Measurements from ENCODE around the gene RBM14.
"Not testable (repeated sequence)": the region's sequence is repeated elsewhere in the genome, so short reads cannot be mapped to it uniquely, and the experiment has no call there.

RBM14 gene

DNA sequence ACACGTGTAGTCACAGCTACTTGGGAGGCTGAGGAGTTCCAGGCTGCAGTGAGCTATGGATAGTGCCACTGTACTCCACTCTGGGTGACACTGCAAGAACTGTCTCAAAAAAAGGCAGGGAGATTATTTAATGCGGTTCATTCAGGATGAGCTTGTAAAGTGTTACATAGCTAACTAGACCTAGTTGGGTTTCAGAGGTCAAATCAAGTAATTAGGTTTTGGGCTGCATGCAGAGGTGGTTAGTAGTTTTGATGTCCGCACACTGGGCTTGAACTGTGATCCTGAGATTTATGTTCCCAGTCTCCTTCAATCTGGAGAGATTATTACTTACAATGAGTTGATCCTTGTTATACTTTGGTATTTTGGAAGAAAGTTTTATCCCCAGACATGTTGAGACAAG lies 20.0 kb downstream of the RBM14 start:
- H3K4me3 ChIP-seq (ENCODE audit: control insufficient read depth, low read depth, low read length) = no peak overlapping the region
- TF ChIP-seq, protein P1, sequence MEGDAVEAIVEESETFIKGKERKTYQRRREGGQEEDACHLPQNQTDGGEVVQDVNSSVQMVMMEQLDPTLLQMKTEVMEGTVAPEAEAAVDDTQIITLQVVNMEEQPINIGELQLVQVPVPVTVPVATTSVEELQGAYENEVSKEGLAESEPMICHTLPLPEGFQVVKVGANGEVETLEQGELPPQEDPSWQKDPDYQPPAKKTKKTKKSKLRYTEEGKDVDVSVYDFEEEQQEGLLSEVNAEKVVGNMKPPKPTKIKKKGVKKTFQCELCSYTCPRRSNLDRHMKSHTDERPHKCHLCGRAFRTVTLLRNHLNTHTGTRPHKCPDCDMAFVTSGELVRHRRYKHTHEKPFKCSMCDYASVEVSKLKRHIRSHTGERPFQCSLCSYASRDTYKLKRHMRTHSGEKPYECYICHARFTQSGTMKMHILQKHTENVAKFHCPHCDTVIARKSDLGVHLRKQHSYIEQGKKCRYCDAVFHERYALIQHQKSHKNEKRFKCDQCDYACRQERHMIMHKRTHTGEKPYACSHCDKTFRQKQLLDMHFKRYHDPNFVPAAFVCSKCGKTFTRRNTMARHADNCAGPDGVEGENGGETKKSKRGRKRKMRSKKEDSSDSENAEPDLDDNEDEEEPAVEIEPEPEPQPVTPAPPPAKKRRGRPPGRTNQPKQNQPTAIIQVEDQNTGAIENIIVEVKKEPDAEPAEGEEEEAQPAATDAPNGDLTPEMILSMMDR (conservative IDR thresholded peaks at IDR 0.05; ENCODE audit: control insufficient read depth, insufficient read depth, low read depth, low read length) = no peak
- DNase-seq (ENCODE audit: low read depth) = no peak

DNA sequence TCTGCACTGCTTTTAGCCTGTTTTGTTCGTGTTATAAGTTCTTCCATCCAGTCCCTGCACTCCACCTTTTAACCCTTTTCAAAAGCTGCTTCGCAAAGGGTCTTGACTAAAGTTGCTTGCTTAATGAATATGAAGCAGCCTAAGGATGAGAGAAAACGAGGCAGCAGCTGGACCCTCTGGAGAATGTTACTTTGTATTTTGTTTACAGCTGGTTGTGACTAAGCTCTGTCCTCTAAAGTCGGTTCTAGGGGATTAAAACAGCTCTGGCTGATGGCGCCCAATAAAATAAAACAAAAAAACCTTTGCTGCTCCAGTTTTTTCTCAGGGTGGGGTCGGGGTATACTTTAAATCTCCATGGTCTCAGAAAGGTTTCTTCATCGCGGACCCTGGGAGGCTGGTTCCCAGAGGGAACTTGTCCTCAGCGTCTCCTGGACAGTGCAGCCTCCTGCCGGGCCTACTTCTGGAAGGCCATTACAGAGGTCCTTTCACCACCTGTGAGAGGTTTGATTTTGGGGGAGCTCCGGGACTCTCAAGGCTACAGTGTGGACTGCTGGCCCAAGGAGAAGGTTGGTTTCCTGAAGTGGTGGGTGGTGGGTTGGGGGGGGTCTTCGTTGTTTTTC lies 21.2 kb downstream of the RBM14 start:
- DNase-seq (ENCODE audit: low read depth) = no peak
- peak overlapping the region; percentile 39 for H3K4me3 ChIP-seq (ENCODE audit: control insufficient read depth, low read depth, low read length)
- TF ChIP-seq, protein P1 (conservative IDR thresholded peaks at IDR 0.05; ENCODE audit: control insufficient read depth, insufficient read depth, low read depth, low read length) = no peak

DNA sequence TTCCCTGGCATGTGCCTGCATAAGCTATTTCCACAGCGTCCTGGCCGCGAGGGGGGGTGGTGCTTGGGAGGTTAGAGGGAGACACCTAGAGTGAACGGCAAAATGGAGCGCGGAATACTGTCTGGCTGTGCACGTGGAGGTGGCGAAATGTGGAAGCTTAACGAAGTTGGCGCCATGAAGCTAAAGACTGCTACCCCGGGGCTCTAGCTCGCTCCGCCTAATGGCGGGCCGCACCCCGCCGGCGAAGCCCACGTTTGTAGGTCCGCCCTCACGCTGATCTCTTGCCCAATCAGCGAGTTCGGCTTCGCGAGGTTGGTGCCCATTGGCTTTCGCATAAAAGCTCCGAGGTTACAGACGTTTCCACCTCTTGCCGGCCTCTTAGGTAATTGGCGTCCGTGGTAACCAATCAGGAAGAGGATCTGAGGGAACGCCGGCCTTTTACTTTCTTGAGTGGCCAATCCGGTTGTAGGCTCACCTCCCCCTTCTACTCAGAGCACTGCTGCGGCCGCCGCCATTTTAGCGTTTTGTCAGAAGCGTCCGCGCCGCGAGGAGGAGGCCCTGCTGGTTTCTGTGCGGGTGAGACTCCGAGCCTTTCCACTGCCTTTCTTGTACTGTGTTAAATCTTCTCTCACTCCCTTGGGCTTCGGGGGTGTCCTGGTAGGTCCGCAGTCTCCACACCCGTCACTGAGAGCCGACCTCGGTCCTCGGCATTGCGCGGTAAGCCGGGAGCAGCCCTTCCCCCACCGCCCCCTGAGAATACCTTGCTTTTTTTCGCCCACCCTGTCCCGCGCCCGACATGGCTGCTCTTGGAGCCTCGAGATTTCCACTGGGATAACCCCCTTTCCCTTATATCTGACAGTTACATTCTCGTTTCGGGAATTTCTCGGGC lies 22.0 kb downstream of the RBM14 start, which contains the start of gene RBM4:
Gene RBM4, plus strand, starts transcription at position 527 of the 889 bp plus-strand sequence. CDS start 1,009 bp downstream, outside the sequence.
- peak within 1 kb of the TSS; percentile 85 for H3K4me3 ChIP-seq (ENCODE audit: control insufficient read depth, low read depth, low read length)
- TF ChIP-seq, protein P1 (conservative IDR thresholded peaks at IDR 0.05; ENCODE audit: control insufficient read depth, insufficient read depth, low read depth, low read length) = no peak
- DNase-seq (ENCODE audit: low read depth) = peak; percentile 100

DNA sequence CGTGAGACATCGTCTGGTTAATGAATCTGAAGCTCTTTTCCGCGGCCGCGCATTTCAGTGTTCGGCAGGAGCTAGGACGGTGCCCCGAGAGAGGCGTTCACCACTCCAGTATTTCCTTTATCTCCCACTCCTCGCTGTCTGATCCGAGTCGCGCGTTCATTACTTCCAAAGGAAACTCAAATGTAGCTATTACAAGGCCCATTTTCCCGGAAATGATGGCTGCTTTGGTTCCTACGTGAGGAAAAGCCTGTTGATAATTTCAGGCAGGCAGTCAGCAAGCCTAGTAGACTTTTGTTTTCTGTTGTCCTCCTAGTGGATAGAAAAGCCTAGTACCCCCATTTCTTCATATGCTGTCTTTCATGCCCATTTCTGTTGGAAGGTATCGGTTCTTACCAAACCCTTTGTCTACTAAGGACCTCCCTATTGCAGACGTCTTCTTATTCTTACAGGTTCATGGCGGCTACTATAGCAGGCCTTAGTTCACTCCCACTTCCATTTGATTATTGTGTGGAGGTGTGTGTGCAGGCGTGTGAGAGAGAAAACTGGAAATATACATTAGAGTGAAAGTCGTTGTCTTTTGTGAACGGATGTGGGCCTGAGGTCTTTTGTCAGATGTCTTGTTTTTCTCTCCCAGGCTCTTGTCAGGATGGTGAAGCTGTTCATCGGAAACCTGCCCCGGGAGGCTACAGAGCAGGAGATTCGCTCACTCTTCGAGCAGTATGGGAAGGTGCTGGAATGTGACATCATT lies 22.8 kb downstream of the RBM14 start:
- peak overlapping the region; percentile 85 for H3K4me3 ChIP-seq (ENCODE audit: control insufficient read depth, low read depth, low read length)
- TF ChIP-seq, protein P1 (conservative IDR thresholded peaks at IDR 0.05; ENCODE audit: control insufficient read depth, insufficient read depth, low read depth, low read length) = peak; percentile 13
- peak; percentile 43 for DNase-seq (ENCODE audit: low read depth)

DNA sequence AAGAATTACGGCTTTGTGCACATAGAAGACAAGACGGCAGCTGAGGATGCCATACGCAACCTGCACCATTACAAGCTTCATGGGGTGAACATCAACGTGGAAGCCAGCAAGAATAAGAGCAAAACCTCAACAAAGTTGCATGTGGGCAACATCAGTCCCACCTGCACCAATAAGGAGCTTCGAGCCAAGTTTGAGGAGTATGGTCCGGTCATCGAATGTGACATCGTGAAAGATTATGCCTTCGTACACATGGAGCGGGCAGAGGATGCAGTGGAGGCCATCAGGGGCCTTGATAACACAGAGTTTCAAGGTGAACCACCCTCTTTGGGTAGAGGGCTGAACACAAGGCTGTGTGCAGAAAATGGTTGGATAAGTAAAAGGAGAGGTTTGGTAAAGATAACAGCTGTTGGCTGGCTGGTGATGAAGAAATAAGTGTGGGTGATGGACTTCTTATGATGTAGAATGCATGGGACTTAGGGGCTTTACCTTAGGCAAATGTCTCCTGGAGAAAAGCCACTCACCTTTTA lies 23.4 kb downstream of the RBM14 start:
- DNase-seq (ENCODE audit: low read depth) = not testable (repeated sequence)
- H3K4me3 ChIP-seq (ENCODE audit: control insufficient read depth, low read depth, low read length) = peak overlapping the region; percentile 85

DNA sequence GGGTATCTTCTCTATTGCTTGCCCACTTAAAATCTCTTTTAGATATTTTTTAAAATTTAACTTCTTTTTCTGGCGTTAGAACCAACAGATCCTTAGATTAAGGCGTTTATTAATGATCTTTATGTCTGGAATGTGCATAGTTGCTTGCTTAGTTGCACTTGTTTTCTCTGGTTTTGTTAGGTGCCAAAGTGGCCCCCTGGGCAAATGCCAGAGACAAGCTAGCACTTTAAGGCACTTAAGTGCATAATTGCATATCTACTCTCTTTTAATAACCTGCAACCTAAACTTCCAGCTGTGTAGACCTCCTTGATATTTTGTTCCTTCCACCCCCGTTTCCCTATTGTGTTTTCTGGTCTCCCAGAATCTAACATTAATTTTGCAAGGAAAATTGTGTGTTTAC lies 25.4 kb downstream of the RBM14 start:
- no peak for DNase-seq (ENCODE audit: low read depth)
- TF ChIP-seq, protein P1 (conservative IDR thresholded peaks at IDR 0.05; ENCODE audit: control insufficient read depth, insufficient read depth, low read depth, low read length) = no peak
- no peak overlapping the region for H3K4me3 ChIP-seq (ENCODE audit: control insufficient read depth, low read depth, low read length)
